Activated CD8-positive, alpha-beta T cell treated with anti-CD3 and anti-CD28 coated beads, Interleukin-2, amount 10 ng/mL, durations not matched to agents 7 days and 5 days (primary cell): ENCODE results near the gene TMEM214. TPM values are rescaled to one million over a fixed set of nuclear protein-coding genes. Genes with fewer than 3 reads are reported as not detected.
"Not testable (repeated sequence)": the region's sequence is repeated elsewhere in the genome, so short reads cannot be mapped to it uniquely, and the experiment has no call there.

Source experiments
- ATAC-seq: fragments of 150-1000 bp; cut with Tn5 transposase; one replicate; pipeline ENCODE4 v1.10.0; 2021; ENCODE audit warnings: moderate library complexity
- CTCF ChIA-PET: fragments of 350-600 bp; sonication (Branson Sonifier 250); formaldehyde crosslinking; loops from one replicate; lab custom pipeline; 2021; ENCODE audit warnings: antibody characterized with exemption; lab: Charles Lee
- POLR2A ChIA-PET: fragments of 350-600 bp; sonication (Branson Sonifier 250); formaldehyde crosslinking; loops from one replicate; lab custom pipeline; 2021; ENCODE audit warnings: antibody characterized with exemption; lab: Charles Lee
- DNase-seq: peaks from one replicate; pipeline ENCODE4 v3.0.0-alpha.2; 2020
- H3K27ac Mint-ChIP-seq: one replicate; pipeline ENCODE4 v1.8.0; 2021; ENCODE audit warnings: mild to moderate bottlenecking, mixed read lengths
- H3K27me3 Mint-ChIP-seq: one replicate; pipeline ENCODE4 v1.8.0; 2021; ENCODE audit warnings: low read depth, mixed read lengths
- H3K36me3 Mint-ChIP-seq: one replicate; pipeline ENCODE4 v1.8.0; 2021; ENCODE audit warnings: low read depth, mixed read lengths
- H3K4me1 Mint-ChIP-seq: one replicate; pipeline ENCODE4 v1.8.0; 2021; ENCODE audit warnings: low read depth, mixed read lengths
- H3K4me3 Mint-ChIP-seq: one replicate; pipeline ENCODE4 v1.8.0; 2021; ENCODE audit warnings: mild to moderate bottlenecking, mixed read lengths
- H3K9me3 Mint-ChIP-seq: one replicate; pipeline ENCODE4 v1.8.0; 2022; ENCODE audit warnings: mixed read lengths; ENCODE audit not compliant: insufficient read depth
- total RNA-seq, 2 experiments: library from RNA; stranded (reverse); gene quantifications; one replicate each; pipeline ENCODE4 v1.2.3, GENCODE V29; 2021

Gene TMEM214
- total RNA-seq, 2 experiments from 2014 or later, result 73.7 to 75.6 TPM

DNA sequence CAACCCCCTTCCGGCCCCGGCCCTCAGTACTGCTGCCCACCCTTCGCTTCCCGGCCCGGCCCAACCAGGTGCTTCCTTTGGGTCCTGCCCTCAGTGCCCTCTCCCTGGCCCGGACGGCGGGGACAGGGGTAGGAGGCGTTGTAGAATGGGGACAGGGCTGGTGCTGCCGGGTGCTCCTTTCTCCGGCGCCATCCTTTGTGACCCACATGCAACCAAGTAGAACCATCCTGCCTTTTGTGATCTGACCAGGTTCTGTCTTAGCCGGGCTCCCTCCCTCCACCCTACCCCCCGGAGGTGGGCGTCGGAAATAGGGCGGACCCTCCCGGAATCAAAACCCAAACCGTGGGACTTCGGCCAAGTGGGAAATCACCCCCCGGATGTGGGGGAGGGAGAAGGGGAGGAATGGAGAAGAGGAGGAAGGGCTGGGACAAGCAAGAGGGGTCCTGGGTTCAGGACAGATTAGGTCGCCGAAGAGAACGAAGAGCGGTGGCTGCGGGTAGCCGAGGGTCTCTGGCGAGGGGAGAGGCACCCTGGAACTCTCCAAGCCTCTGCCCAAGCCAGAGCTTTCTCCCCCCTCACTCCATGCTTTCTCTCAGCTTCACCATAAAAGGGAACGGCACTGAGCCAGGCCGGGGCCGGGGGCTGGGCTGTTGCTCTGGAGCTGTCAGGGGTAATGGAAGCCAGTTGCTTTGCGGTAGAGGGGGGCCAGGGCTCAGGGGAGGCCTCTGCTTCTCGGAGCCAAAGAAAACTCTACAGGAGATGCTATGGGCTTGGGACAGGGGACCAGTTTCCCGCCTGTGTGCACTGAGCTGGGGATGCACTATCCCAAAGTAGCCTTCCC, 39.4 kb downstream of the TMEM214 start:
- POLR2A ChIA-PET, result interaction anchor here (0.6 to 11.6 kb wide), 11 partner anchors 10 to 591 kb away, joined by 3 to 128 read pairs (median 4); partner anchors contain the start of genes AGBL5, KHK, SLC4A1AP and SUPT7L
- H3K36me3 Mint-ChIP-seq, result peaks cover 32% of the 10 kb centered on the region
- ATAC-seq (no peak), DNase-seq (no peak)
- peak overlapping the region; percentile 79 for H3K4me3 Mint-ChIP-seq
- H3K4me1 Mint-ChIP-seq, result peaks cover 85% of the 10 kb centered on the region
- H3K9me3 Mint-ChIP-seq, result no peaks in the 10 kb centered on the region
- no peaks in the 10 kb centered on the region for H3K27me3 Mint-ChIP-seq
- peak overlapping the region; percentile 84 for H3K27ac Mint-ChIP-seq
- CTCF ChIA-PET, result interaction anchor here (1.0 to 3.7 kb wide), 9 partner anchors 10 to 231 kb away, joined by 3 to 28 read pairs (median 8); partner anchors contain the start of gene AGBL5

DNA sequence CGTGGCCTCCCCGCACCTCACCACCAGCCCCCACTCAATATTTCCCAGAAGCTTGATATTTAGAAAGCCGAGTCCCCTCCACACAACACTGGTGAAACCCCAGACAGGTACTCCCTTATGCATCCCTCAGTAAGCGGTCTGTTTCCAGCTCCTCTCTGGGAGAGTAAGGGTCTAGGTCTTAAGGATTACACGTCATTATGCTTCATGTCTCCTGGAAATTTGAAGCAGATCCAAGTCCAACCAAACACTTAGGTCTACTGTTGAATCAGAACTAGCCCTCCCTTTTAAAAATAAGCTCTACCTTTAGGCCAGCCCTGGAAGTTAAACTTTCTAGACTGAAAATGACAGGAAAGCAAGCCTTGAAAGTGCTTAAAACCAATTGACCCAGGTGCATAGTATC, 40.2 kb downstream of the TMEM214 start:
- Mint-ChIP-seq H3K4me1 (peaks cover 84% of the 10 kb centered on the region), H3K27me3 (no peaks in the 10 kb centered on the region), H3K9me3 (no peaks in the 10 kb centered on the region), H3K4me3 (peak overlapping the region; percentile 79), H3K36me3 (peaks cover 28% of the 10 kb centered on the region), H3K27ac (peak overlapping the region; percentile 60)
- ATAC-seq, result no peak
- DNase-seq, result no peak
- ChIA-PET CTCF (interaction anchor here (3.0 to 3.7 kb wide), 4 partner anchors 9 to 111 kb away, joined by 9 to 28 read pairs (median 15); partner anchors contain the start of gene AGBL5), POLR2A (interaction anchor here (0.6 to 11.6 kb wide), 6 partner anchors 9 to 34 kb away, joined by 3 to 128 read pairs (median 8); partner anchors contain the start of genes AGBL5 and KHK)

DNA sequence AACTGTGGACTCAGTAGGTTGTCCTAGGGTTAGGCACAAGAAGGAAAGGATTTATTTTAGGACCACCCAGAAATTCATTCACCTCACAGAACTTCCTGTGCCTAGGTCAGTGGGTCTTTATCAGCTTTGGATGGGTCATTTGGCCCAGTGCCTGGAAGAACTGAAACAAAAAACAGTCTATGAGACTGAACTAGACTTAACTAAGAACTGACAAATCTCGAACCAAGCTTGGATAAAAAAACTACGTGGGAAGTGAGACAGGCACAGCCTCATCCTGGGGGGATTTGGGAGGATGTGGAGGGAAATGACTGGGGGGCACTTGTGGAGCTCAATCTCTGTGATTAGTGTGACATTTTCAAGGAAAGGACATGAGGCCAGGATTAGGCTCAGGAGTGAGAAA, 41.0 kb downstream of the TMEM214 start:
- Mint-ChIP-seq H3K4me3 (no peak overlapping the region), H3K4me1 (peaks cover 76% of the 10 kb centered on the region), H3K27me3 (no peaks in the 10 kb centered on the region), H3K36me3 (peaks cover 20% of the 10 kb centered on the region), H3K9me3 (no peaks in the 10 kb centered on the region), H3K27ac (peak overlapping the region; percentile 80)
- ATAC-seq, result no peak
- no peak for DNase-seq
- ChIA-PET CTCF (interaction anchor here (1.0 to 3.7 kb wide), 7 partner anchors 8 to 118 kb away, joined by 3 to 28 read pairs (median 9); partner anchors contain the start of genes AGBL5 and PREB), POLR2A (interaction anchor here (1.1 to 11.6 kb wide), 4 partner anchors 8 to 20 kb away, joined by 3 to 128 read pairs (median 20); partner anchors contain the start of genes AGBL5 and KHK)

DNA sequence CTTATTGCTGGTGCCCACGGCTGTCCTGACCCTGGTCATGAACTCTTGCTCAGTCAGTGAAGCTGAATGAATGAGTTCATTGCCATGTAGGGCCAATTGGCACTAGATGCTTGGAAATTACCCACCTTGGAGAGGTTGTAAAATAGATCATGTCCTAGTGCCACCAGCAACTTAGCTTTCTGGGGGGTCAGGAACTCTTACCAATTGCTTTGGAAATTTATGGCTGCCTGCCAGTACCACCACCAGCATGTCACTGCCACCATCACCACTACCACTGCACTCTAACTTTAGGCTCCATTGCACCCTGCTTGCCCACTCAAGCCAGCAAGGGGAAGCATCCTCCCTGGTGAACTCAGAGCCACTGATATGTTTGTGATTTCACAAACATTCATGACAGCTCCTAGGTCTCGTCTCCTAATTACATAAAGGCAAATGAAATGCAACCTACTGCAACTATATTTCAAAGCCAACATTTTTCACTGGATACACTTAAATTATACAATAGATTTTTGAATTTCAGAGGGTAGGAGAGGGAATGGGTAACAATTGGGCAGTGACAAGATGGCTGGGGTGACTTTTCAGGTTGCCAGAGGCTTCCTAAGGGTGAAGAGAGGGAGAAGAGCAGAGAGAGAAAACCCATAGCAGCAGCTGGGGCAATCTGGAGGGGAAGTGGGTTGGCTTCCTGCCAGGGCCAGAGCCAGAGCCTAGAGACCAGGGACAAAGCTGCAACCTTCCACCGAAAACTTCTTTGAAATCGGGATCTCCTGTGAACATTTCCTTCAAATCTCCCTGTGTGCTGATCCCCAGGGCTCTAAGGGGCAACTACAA, 42.2 kb downstream of the TMEM214 start:
- no peaks in the 10 kb centered on the region for H3K9me3 Mint-ChIP-seq
- CTCF ChIA-PET, result interaction anchor here (0.9 to 3.0 kb wide), 5 partner anchors 13 to 116 kb away, joined by 3 to 9 read pairs (median 3); partner anchors contain the start of genes AGBL5 and PREB
- peak overlapping the region; percentile 73 for H3K27ac Mint-ChIP-seq
- no peaks in the 10 kb centered on the region for H3K27me3 Mint-ChIP-seq
- peak overlapping the region; percentile 15 for H3K4me3 Mint-ChIP-seq
- DNase-seq (peak; percentile 63), ATAC-seq (no peak)
- POLR2A ChIA-PET, result interaction anchor here (1.0 to 11.6 kb wide), 4 partner anchors 11 to 142 kb away, joined by 3 to 128 read pairs (median 4); partner anchors contain the start of genes AGBL5, CAD and KHK
- peaks cover 66% of the 10 kb centered on the region for H3K4me1 Mint-ChIP-seq
- H3K36me3 Mint-ChIP-seq, result peaks cover 9% of the 10 kb centered on the region

DNA sequence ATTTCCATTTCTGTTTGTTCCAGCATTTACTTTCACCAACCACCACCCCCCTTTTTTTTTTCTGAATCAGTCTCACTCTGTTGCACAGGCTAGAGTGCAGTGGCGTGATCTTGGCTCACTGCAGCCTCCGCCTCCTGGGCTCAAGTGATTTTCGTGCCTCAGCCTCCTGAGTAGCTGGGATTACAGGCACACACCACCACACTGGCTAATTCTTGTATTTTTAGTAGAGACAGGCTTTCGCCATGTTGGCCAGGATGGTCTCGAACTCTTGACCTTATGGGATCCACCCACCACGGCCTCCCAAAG, 42.8 kb downstream of the TMEM214 start:
- DNase-seq, H3K36me3 Mint-ChIP-seq, ATAC-seq, H3K9me3 Mint-ChIP-seq, POLR2A ChIA-PET, H3K27me3 Mint-ChIP-seq: not testable (repeated sequence)
- peak overlapping the region; percentile 73 for H3K27ac Mint-ChIP-seq
- H3K4me3 Mint-ChIP-seq, result peak overlapping the region; percentile 2
- CTCF ChIA-PET, result interaction anchor here (3.0 kb wide), 1 partner anchor 13 kb away, joined by 9 read pairs; no protein-coding TSS in a partner anchor
- peaks cover 64% of the 10 kb centered on the region for H3K4me1 Mint-ChIP-seq

DNA sequence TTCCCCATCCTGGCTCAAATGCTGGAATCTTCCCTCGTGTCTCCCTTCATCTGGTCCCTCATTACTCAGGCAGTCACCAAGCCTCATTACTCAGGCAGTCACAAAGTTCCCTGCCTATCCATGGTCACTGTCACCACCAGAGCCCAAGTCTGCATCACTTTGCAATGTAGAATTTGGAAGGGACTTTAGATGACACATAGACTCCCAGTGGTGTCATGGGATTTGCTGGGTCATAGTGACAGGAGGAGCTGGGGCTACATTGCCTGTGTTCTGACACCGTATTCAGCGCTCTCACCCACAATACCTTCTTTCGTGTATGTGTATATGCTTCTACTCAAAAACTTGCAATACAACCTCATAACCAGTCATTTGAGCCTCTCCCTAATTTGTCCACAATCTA, 43.6 kb downstream of the TMEM214 start:
- CTCF ChIA-PET, result interaction anchor here (1.7 kb wide), 1 partner anchor 11 kb away, joined by 9 read pairs; the partner anchor contains the start of gene KHK
- H3K9me3 Mint-ChIP-seq, result no peaks in the 10 kb centered on the region
- no peaks in the 10 kb centered on the region for H3K36me3 Mint-ChIP-seq
- POLR2A ChIA-PET, result no interaction called here
- ATAC-seq, result no peak
- H3K4me1 Mint-ChIP-seq, result peaks cover 67% of the 10 kb centered on the region
- no peaks in the 10 kb centered on the region for H3K27me3 Mint-ChIP-seq
- DNase-seq, result no peak
- peak overlapping the region; percentile 69 for H3K27ac Mint-ChIP-seq
- no peak overlapping the region for H3K4me3 Mint-ChIP-seq

DNA sequence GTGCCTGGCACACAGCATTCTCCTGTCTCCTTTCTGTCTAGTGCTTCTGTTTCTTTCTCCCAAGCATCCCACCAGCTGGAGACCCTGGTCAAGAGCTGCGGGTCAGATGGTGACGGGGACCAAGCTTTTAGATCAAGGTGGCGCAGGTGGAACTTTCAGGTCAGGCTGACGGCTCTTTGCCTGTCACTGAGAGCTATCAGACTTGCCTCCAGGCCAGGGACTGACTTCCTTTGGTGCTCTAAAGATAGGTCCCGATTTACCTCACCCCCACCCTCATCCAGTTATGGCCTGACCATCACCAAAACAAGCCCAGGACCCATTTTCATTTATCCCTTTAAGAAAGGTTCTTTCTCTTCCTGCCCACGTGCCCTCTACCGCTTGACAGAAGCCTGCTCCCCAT, 44.5 kb downstream of the TMEM214 start:
- Mint-ChIP-seq H3K4me1 (peaks cover 72% of the 10 kb centered on the region), H3K27ac (peak overlapping the region; percentile 51)

DNA sequence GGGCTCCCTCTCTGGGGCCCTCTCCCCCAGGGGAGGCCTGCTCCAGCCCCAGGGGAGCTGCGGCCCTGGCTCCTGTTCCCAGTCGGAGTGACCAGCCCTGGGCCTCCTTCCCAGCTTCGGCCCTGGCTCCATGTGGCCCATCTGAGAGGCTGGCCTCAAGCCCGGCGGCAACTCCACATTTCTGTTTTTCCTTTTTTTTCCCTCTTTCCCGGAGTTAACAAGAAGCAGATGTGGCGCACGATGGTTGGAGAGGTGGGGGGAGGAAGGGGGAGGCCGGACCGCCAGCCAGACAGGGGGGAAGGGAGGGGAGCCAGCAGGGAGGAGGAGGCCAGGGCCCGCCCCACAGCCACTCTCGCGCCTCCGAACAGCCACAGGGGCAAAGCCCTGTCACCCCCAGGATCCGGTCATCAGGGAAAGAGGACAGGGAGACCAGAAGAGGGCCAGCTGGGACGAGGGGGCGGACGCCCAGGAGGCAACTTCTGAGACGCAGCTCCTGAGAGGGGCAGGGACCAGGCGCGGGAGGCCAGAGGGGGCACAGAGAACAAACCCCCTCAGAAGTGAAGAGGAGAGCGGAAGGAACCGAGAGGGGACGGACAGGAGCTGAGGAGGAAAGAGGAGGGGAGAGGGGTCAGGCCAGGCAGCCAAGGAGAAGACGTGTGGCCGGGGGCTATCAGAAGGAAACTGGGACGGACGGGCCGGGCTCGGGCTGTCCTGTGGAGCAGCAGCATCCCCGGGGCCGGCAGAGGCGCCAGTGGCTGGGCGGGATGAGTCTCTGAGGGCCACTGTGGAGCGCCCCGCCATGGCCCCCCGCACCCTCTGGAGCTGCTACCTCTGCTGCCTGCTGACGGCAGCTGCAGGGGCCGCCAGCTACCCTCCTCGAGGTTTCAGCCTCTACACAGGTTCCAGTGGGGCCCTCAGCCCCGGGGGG, 45.8 kb downstream of the TMEM214 start, which contains the start of gene EMILIN1:
Gene EMILIN1 (plus strand): TSS at position 349 of the 928 bp plus-strand sequence. CDS start 451 bp downstream, at position 800.
- Mint-ChIP-seq H3K27ac (peak within 1 kb of the TSS; percentile 35), H3K4me3 (no peak within 1 kb of the TSS), H3K27me3 (no peaks in the 10 kb centered on the region), H3K4me1 (peaks cover 63% of the 10 kb centered on the region), H3K9me3 (no peaks in the 10 kb centered on the region), H3K36me3 (no peaks in the 10 kb centered on the region)
- ChIA-PET POLR2A (no interaction called here), CTCF (no interaction called here)
- no peak for ATAC-seq
- no peak for DNase-seq

More for the DNA sequence above, 44.5 kb downstream of the TMEM214 start:
- Mint-ChIP-seq H3K27me3 (no peaks in the 10 kb centered on the region), H3K36me3 (no peaks in the 10 kb centered on the region), H3K9me3 (no peaks in the 10 kb centered on the region), H3K4me3 (no peak overlapping the region)
- no peak for ATAC-seq
- ChIA-PET CTCF (interaction anchor here (1.7 kb wide), 1 partner anchor 10 kb away, joined by 9 read pairs; the partner anchor contains the start of gene KHK), POLR2A (no interaction called here)
- DNase-seq, result no peak

DNA sequence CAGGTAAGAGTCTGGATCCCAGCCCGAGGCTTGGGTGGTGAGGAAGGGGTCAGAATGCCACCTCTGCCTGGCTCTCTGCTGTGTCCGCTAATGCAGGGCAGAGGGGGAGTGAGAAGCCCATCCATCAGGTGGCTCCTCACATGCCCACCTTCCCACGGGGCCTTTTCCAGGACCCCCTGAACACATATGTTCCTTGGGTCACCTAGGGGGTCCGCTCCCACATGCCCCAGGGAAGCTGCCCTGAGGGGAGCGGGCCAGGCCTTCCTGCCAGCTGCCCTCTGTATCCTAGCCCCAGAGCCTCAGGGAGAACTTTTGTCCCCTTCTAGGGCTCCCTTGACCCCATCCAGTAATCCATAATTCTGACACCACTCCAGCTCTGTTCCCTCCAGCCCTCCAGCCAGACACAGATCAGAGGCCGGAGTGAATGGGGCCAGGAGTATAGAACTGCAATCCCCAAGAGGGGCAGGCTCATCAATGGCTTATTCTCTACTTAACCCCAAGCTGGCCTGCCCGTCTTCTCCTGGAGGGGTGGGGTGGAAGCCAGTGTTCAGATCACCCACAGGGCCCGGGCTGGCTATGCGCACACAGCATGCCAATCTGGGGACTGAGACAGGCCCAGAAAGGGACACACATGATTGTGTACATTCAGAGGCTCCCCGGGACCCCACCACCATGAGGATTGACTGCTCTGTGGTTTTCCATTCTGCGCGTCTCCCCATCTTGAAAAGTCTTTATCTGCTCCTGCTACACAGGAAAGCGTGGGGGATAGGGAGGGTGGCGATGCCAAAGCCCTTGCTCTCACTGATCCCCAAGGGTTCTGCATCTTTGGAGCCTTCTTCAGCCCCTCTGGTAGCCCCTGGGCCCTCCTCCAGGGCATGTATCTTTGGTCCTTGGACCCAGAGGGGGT, 46.7 kb downstream of the TMEM214 start:
- ATAC-seq (no peak), DNase-seq (no peak)
- peaks cover 61% of the 10 kb centered on the region for H3K4me1 Mint-ChIP-seq
- ChIA-PET CTCF (no interaction called here), POLR2A (interaction anchor here (4.5 kb wide), 1 partner anchor 7 kb away, joined by 34 read pairs; the partner anchor contains the start of gene OST4)
- H3K27me3 Mint-ChIP-seq, result no peaks in the 10 kb centered on the region
- no peaks in the 10 kb centered on the region for H3K36me3 Mint-ChIP-seq
- H3K27ac Mint-ChIP-seq, result peak overlapping the region; percentile 98
- no peak overlapping the region for H3K4me3 Mint-ChIP-seq
- no peaks in the 10 kb centered on the region for H3K9me3 Mint-ChIP-seq
